CD4-positive, alpha-beta T cell (primary cell): ENCODE data around the gene SLC1A7. TPM values are rescaled to one million over a fixed set of nuclear protein-coding genes. Genes with fewer than 3 reads are reported as not detected.

Experiments
- ATAC-seq: fragments of 200-7000 bp; cut with Tn5 transposase; one replicate; pipeline ENCODE4 v1.10.0; 2022; ENCODE audit warnings: mild to moderate bottlenecking; ENCODE audit not compliant: poor library complexity
- CTCF ChIA-PET: fragments of 350-600 bp; sonication (Branson Sonifier 250); formaldehyde crosslinking; loops from one replicate; lab custom pipeline; 2021; ENCODE audit warnings: antibody characterized with exemption, inconsistent platforms; lab: Charles Lee
- POLR2A ChIA-PET: fragments of 350-600 bp; sonication (Branson Sonifier 250); formaldehyde crosslinking; loops from one replicate; lab custom pipeline; 2021; ENCODE audit warnings: antibody characterized with exemption, inconsistent platforms; lab: Charles Lee
- DNase-seq, 14 experiments: peaks; one replicate each; pipeline ENCODE4 v3.0.0-alpha.2; 2013 to 2020; ENCODE audit warnings: mixed read lengths in 2 of 14
- H3K27ac ChIP-seq, 2 donors: one replicate each; pipeline versions ENCODE4 v1.5.1 to v1.7.0; 2013; ENCODE audit warnings: low read length in 2 of 2, low read depth in 1 of 2, mild to moderate bottlenecking in 1 of 2
- H3K27me3 ChIP-seq, 2 experiments: 1 replicate in 1 of 2; 2 replicates in 1 of 2; pipeline versions ENCODE4 v1.6.1 to v1.7.0; 2013; ENCODE audit warnings: low read length in 2 of 2, control low read depth in 1 of 2, mild to moderate bottlenecking in 1 of 2, moderate library complexity in 1 of 2; ENCODE audit not compliant: insufficient read depth in 2 of 2, control insufficient read depth in 1 of 2
- H3K36me3 ChIP-seq: one replicate; pipeline ENCODE4 v1.6.1; 2013; ENCODE audit warnings: low read length, control low read depth; ENCODE audit not compliant: insufficient read depth
- H3K4me1 ChIP-seq: one replicate; pipeline ENCODE4 v1.6.1; 2013; ENCODE audit warnings: low read length, control low read depth; ENCODE audit not compliant: insufficient read depth
- H3K4me3 ChIP-seq: one replicate; pipeline ENCODE4 v1.5.1; 2013; ENCODE audit warnings: mild to moderate bottlenecking, low read length, moderate library complexity
- H3K9me3 ChIP-seq, 2 experiments: 1 replicate in 1 of 2; 2 replicates in 1 of 2; pipeline versions ENCODE4 v1.6.1 to v1.7.0; 2013; ENCODE audit warnings: low read length in 2 of 2, mild to moderate bottlenecking in 2 of 2, control low read depth in 1 of 2, moderate library complexity in 1 of 2; ENCODE audit not compliant: control insufficient read depth in 1 of 2, insufficient read depth in 1 of 2
- H3K27ac Mint-ChIP-seq: one replicate; pipeline ENCODE4 v1.8.0; 2020; ENCODE audit warnings: mixed read lengths
- H3K27me3 Mint-ChIP-seq: one replicate; pipeline ENCODE4 v1.8.0; 2021; ENCODE audit warnings: mixed read lengths
- H3K36me3 Mint-ChIP-seq: one replicate; pipeline ENCODE4 v1.8.0; 2021; ENCODE audit warnings: low read depth, mixed read lengths
- H3K4me1 Mint-ChIP-seq: one replicate; pipeline ENCODE4 v1.8.0; 2021; ENCODE audit warnings: low read depth, mixed read lengths
- H3K4me3 Mint-ChIP-seq: one replicate; pipeline ENCODE4 v1.8.0; 2020; ENCODE audit warnings: mild to moderate bottlenecking, mixed read lengths
- H3K9me3 Mint-ChIP-seq: one replicate; pipeline ENCODE4 v1.8.0; 2020; ENCODE audit warnings: mixed read lengths
- CTCF ChIP-seq: fragments of 200-600 bp; IDR thresholded peaks from one replicate; pipeline ENCODE4 v1.8.0; 2022; ENCODE audit warnings: antibody characterized with exemption, mild to moderate bottlenecking
- intact Hi-C, 2 experiments: fragments of 100-400 bp; cut with DNase I in 1 of 2; cut with micrococcal nuclease in 1 of 2; formaldehyde crosslinking; loops; one replicate each; pipeline versions ENCODE4 v1.15.1 to v1.9.0; 2023 to 2025; cut with DNase I, micrococcal nuclease
- total RNA-seq, 174 experiments: library from RNA in 2 of 174; stranded (reverse) in 2 of 174; gene quantifications; one replicate each; pipeline ENCODE4 v1.2.3 and lab custom pipeline; 2021 to 2026

The SLC1A7 gene
- total RNA-seq, 2 experiments from 2014 or later = not detected

- H3K4me1 ChIP-seq = peaks cover 20% of the 10 kb centered on the region
- DNase-seq (no peak), ATAC-seq (no peak)
- H3K36me3 Mint-ChIP-seq = no peaks in the 10 kb centered on the region
- H3K4me3 ChIP-seq = no peak overlapping the region
- H3K9me3 Mint-ChIP-seq = no peaks in the 10 kb centered on the region
- CTCF ChIA-PET = no interaction called here
- H3K36me3 ChIP-seq = no peaks in the 10 kb centered on the region
- POLR2A ChIA-PET = no interaction called here
- peak overlapping the region; percentile 60 for H3K4me3 Mint-ChIP-seq
- peaks cover 35 to 55% of the 10 kb centered on the region in 2 experiments for H3K27me3 ChIP-seq
- no peak for TF ChIP-seq CTCF
- no peak overlapping the region for H3K27ac ChIP-seq
- H3K27me3 Mint-ChIP-seq = peaks cover 42% of the 10 kb centered on the region
- intact Hi-C loops = no loop called here
- peaks cover 17% of the 10 kb centered on the region for H3K4me1 Mint-ChIP-seq
- H3K27ac Mint-ChIP-seq = no peak overlapping the region
- peaks cover 0 to 14% of the 10 kb centered on the region in 2 experiments for H3K9me3 ChIP-seq
Observed at GRCh38 chr1:53063744-53064515, 78.5 kb downstream of the SLC1A7 start.

GRCh38 chr1:53062708-53063591 lies 79.5 kb downstream of the SLC1A7 start:
- CTCF ChIA-PET = no interaction called here
- H3K4me3 ChIP-seq = peak overlapping the region; percentile 28

More at GRCh38 chr1:53062708-53063591, 79.5 kb downstream of the SLC1A7 start:
- Mint-ChIP-seq H3K36me3 (no peaks in the 10 kb centered on the region), H3K27ac (no peak overlapping the region), H3K27me3 (peaks cover 42% of the 10 kb centered on the region), H3K9me3 (no peaks in the 10 kb centered on the region), H3K4me3 (peak overlapping the region; percentile 60), H3K4me1 (peaks cover 17% of the 10 kb centered on the region)
- no peak for DNase-seq
- TF ChIP-seq CTCF = no peak
- Histone ChIP-seq H3K27me3 (peaks cover 35 to 55% of the 10 kb centered on the region in 2 experiments), H3K36me3 (no peaks in the 10 kb centered on the region), H3K27ac (no peak overlapping the region), H3K4me1 (peaks cover 20% of the 10 kb centered on the region), H3K9me3 (peaks cover 0 to 14% of the 10 kb centered on the region in 2 experiments)
- no peak for ATAC-seq
- intact Hi-C loops = no loop called here
- POLR2A ChIA-PET = no interaction called here
